Inflammatory macrophage treated with lipopolysaccharide for 1 hour (primary cell): ENCODE results near the gene PSMA1.
"Not testable (repeated sequence)": the region's sequence is repeated elsewhere in the genome, so short reads cannot be mapped to it uniquely, and the experiment has no call there.

Experiments used
- DNase-seq, 2 donors: peaks; one replicate each; pipeline ENCODE4 v3.0.0-alpha.2; 2020 to 2022

PSMA1 gene

GRCh38 chr11:14519917-14520746, at the start of gene PSMA1:
Gene PSMA1 (minus strand): TSS chr11:14520386. CDS start chr11:14520299, 87 bp downstream.
- DNase-seq, result peak; percentile 96

- not testable (repeated sequence) for DNase-seq
These were observed 49.3 kb upstream of the PSMA1 start for GRCh38 chr11:14569516-14569915.

DNA sequence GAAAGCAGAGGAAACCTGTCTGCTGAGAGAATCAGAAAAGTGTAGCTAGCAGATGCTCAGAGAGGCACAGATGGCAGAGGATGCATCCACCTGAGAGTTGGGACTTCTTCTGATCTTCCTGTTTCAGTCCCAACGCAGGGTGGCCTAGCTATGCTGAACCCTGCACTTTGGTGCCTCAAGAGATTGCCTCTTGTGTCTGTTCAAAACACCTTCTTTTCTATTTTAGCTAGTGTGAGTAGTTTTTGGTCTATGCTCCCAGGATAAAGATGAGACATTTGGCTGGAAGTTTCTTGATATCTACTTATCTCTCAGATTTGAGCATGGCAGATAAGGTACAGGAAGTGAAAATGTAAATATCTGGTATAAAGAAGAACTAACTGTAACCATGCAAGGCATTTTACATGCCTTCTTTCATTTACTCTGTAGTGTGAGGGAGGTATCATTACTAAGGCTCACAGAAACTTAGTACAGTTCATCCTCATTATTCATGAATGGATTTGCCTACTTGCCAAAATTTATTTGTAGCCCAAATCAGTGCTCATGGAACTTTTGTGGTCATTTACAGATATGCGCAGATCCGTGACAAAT, 47.0 kb upstream of the PSMA1 start:
- no peak for DNase-seq

- no peak for DNase-seq
These were observed 46.3 kb upstream of the PSMA1 start for GRCh38 chr11:14566331-14567063.

DNA sequence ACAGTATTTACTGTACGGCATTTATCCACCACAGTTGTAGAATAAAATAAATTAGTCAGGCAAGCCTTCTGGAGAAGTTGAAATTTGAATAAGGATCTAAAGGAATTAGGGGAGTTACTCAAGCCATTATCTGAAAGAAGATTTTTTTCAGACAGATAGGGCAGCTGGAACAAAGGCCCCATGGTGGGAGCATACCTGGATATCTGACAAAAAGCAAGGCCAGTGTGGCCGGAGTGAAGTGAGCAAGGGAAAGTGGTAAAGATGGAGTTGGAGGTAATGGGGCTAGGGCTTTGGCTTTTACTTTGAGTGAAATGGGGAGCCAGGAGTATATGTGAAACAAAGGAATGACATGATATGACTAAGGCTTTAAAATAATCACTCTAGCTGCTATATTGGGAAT, 45.7 kb upstream of the PSMA1 start:
- no peak for DNase-seq

- DNase-seq, result peak in 1 of 2 donors; percentile 39
These were observed 35.6 kb upstream of the PSMA1 start for GRCh38 chr11:14555818-14556217.

DNA sequence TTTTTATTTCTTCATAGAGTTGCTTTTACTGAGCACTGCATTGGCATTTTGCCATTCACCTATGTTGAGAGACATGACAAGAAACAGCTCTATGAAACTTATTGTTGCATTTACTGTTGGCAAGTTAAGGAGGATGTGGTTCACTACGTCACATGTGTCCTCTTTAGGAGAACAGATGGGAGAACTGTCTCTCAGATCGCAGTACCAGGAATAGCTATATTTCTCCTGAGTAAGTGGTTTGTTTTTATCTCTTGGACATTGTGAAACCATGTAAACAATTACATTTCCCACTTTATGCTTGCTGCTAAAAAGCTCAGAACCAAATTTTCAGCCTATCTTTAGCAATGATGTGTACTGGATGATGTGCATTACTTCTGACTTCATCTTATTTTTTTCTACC, 34.8 kb upstream of the PSMA1 start:
- DNase-seq, result peak; percentile 61 to 86

GRCh38 chr11:14552089-14552488, 31.9 kb upstream of the PSMA1 start:
- DNase-seq, result no peak

DNA sequence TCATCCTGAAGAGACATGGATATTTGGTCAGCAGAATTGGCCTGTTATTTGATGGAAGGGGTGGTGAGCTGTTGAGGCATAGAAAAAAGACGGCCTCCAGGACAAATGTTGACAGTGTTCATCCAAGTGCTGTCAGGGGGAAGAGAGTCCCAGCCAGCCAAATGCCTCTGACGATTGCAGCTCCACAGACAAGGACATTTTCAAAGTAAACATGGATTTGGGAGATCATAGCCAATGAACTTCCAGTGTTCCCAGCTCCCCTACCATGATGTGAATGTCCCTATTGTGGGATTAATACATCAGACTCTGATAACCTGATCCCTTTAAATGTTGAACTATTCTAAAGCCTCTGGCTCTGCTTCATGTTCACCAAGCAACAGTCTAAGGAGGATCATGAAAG, 31.2 kb upstream of the PSMA1 start:
- DNase-seq, result no peak

DNA sequence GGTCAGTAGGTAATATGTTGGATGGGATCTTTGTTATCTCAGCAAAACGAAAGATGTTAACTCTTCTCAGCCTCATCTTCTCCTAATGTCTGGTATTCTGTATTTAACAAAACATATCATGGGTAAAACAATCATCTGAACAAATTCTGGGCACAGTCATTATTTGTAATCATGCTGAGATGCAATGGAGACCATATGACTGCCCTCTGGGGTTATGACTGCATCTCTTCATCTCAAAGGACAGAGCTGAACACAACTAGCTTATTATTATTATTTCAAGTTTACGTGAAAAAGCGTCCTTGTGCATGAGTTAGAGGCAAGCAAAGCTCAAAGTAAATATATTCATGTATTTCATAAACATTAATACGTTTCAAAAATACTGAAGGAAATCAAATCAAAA, 29.7 kb upstream of the PSMA1 start:
- DNase-seq, result no peak

DNA sequence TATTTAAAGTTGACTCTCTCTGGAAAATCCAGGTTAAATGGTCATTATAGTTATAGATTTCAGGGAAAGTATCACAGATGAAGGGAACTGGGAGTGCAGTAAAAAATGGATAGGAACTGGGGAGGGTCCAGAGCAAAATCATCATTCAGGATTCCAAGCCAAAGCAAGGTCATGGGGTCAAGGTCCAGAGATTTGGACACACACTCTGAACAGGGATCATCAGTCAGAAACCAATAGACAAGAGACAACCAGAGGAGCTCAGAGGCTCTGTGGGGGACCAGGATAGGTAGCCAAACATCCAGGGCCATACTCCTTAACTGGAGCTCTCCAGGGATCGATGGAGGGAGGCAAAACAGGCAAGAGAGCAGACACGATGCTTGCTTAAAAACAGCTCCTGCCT, 27.3 kb upstream of the PSMA1 start:
- no peak for DNase-seq

DNA sequence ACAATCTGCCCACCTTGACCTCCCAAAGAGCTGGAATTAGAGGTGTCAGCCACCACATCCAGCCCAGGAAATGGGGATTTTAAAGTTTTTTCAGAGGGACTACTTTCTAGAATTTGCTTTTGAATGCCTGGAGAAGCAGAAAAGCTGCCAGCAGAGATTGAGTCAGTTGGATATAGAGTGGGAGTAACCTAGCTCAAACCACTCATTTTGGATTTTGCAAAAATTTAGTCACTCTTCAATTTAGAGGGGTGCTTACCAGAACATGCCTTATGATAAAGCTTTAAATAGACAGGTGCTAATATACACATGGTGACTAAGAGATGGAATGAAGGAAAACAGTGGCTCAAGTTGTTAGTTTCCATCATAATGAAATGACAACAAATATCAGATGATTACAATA, 26.5 kb upstream of the PSMA1 start:
- DNase-seq, result peak; percentile 26 to 71

DNA sequence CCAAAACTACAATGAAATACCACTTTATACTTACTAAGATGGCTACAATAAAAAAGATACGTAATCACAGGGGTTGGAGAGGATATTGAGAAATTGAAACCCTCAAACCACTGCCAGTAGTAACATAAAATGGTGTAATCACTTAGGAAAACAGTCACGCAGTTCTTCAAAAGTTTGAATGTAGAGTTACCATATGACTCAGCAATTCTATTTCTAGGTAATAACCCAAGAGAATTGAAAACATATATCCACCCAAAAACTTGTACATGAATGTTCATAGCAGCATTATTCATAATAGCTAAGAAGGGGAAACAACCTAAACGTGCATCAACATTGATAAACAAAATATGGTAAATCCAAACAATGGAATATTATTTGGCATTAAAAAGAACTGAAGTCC, 24.4 kb upstream of the PSMA1 start:
- DNase-seq, result peak; percentile 86 to 94

GRCh38 chr11:14543260-14543659, 23.1 kb upstream of the PSMA1 start:
- DNase-seq, result peak in 1 of 2 donors; percentile 49

- DNase-seq, result peak; percentile 54 to 72
These were observed 22.1 kb upstream of the PSMA1 start for GRCh38 chr11:14542324-14542723.

DNA sequence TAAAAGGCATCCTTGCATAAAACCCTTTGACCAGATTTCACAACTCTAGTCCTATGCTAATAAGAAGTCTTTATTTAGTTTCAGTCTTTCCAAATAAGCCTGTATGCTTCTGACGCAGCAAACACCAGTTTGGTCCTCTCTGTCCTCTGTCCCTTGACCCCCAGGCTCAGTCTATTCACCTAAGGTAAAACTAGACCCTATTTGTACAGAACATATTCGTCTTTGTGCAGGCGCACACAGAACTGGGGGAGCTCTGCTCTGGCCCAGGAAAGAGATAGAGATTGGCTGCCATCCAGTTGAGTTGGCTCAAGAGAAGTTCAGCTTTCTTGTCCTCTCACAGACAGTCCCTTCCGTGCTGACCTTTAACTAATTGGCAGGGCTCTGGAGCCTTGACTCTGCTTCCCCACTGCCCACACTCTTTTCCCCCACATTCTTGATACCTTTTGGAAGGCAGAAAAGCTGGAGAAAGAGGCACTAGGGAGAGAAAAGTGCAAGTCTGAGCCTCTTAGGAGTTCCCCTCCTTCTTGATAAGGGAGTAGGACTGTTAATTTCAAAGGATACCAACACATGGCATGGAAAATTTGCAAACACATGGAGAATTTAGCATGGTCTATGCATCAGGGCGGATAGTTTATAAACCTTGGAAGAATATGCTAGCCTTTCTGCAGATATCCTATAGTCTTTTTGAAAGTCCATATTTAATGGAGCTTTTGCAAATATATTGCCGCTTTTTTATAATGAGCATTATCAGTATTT, 21.2 kb upstream of the PSMA1 start:
- peak; percentile 79 to 90 for DNase-seq

DNA sequence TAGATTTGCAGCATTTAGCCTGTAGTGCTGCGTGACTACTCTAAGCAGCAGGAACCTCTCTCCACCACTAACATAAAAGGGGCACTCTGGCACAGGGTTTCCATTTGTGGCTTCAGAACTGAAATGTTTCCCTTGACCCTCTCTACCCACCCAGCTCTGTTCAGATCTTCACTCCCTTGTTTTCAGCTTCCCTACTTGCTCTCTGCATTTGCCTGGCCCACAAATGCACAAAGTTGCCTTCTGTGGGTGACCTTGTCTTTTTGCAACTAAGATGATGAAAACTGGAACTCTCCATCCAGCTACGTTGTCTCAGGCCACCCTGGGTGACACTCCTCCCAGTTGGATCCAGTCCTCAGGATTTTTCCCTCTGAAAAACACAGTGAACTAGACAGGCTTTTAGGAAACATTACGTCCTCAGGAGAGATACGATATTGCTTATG, 19.8 kb upstream of the PSMA1 start:
- peak; percentile 87 to 95 for DNase-seq

- no peak for DNase-seq
These were observed 18.9 kb upstream of the PSMA1 start for GRCh38 chr11:14538926-14539554.

DNA sequence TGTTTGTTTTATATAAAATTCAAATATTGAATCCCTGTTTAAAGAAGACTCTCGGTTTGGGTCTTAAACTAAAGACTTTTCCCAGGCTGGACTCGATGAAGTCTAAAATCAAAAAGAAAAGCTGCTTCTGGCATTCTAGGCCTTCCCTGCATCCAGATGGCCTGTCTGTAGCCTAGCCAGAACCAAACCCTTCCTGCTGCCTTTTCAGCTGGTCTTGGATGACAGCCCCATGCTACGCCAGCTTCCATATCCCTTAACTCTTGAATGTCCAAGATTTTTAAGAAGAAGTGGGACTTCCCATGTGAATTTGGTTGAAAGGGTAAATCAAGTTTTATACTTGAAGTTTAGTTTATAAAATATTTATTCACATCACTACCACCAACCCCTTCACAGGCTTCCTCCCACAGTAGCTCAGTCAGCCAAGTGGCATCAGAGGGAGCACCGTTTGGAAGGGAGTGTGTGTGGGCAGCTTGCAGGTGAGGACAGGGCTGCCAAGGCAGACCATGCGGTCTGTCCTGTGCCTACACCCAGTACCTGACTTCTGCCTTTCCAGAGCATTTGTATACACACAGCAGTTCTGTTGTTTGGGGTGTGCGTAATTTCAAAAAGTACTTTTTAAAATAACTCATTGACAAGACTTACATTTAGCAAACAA, 18.2 kb upstream of the PSMA1 start:
- DNase-seq, result no peak

DNA sequence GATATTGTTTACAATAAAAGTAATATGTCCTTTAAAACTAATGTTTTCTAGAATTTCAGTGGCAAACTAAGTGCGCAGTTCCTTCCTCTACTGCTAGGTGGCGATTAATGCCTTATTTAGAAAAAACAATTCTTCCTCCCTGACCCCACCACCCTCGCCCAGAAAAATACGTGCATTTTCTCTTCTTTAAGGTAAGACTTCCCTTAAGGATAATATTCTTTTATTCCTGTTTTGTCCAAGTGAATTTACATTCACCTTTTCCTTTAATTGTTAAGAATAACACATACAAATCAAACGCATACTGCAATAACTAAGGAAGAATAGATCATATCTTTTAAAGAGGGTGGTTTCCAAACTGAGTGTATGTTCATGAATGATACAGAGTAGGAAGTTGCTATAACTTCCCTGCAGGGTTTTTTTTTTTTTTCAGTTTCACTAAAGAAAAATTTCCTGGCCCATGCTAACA, 17.0 kb upstream of the PSMA1 start:
- peak; percentile 81 to 84 for DNase-seq

DNA sequence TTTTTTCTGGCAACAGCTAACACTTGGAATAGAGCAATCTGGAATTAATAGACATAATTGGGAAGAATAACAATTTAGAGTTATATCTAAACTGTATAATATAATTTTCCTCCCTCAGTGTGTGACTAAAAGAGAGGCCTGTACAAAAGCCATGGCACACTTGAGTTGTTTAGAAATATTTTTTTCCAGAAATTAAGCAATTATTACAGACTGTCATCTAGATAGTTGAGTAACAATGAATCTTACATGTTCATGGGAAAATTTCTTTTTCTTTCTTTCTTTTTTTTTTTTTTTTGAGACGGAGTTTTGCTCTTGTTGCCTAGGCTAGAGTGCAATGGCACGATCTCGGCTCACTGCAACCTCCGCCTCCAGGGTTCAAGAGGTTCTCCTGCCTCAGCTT, 15.0 kb upstream of the PSMA1 start:
- peak; percentile 43 to 50 for DNase-seq

GRCh38 chr11:14529951-14530350, 9.8 kb upstream of the PSMA1 start:
- DNase-seq, result no peak
